Prostate gland (tissue), 2 donors: ENCODE measurements around the gene IQGAP2.

Experiments
- CTCF ChIP-seq, 4 experiments: fragments of 200-600 bp in 2 of 4; fragments of 450-650 bp in 2 of 4; sonication (generic) in 2 of 4; IDR thresholded peaks; 1 replicate in 3 of 4; 2 replicates in 1 of 4; pipeline ENCODE4 v1.5.1; 2016 to 2019; ENCODE audit warnings: antibody characterized with exemption in 4 of 4, mild to moderate bottlenecking in 2 of 4, moderate library complexity in 2 of 4
- POLR2A ChIP-seq: fragments of 450-650 bp; IDR thresholded peaks from one replicate; pipeline ENCODE4 v1.6.1; 2016; ENCODE audit warnings: antibody characterized with exemption, mild to moderate bottlenecking

DNA sequence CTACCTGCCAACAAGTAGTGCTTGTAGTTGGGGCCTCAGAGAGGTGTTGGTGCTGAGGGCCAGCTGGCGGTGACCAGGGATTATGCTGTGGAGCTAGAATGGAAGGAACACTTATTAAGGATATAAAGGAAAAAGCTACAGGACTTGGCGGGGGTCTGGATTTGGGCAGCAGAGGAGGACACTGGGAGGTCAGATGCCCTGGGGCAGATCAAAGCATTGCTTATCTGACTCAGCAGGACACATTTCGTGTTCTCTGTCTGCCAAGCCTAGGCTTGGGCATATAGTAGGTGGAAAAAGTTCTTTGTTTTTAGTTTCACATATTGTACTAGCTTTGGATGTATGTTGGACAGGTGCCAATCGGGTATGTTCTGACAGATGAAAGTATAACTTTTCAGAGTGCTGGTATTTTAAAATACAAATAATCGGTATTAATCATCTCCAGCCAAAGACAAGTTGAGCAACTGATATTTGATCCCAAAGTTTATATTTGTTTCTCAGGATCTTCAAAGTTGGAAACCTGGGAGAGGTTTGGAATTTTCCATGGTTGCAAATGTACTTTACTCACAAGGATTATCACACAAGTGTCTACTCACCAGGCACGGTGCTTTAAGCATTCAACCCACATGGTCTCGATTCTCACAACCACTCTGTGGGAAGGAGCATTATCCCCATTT lies 69.4 kb downstream of the IQGAP2 start:
- TF ChIP-seq CTCF (IDR thresholded peaks at IDR 0.05), result no peak
- TF ChIP-seq POLR2A, result no peak
